HepG2 (cell line): Measurements from ENCODE around the gene HSD17B8. TPM values are rescaled to one million over a fixed set of nuclear protein-coding genes. Genes with fewer than 3 reads are reported as not detected.

Experiments used
- CEBPB ChIP-seq: IDR thresholded peaks from 2 replicates; pipeline ENCODE4 v1.6.1; 2011; ENCODE audit warnings: low read depth, low read length, improper control_type of control experiment, borderline replicate concordance
- HOXD1 ChIP-seq: sonication (generic); formaldehyde crosslinking; IDR thresholded peaks from 2 replicates; pipeline ENCODE4 v1.5.0; 2020; ENCODE audit warnings: missing genetic modification reagents
- POGZ ChIP-seq: sonication (generic); formaldehyde crosslinking; IDR thresholded peaks from 2 replicates; pipeline ENCODE4 v1.4.0; 2020; ENCODE audit warnings: mild to moderate bottlenecking, missing genetic modification reagents
- RARG ChIP-seq: sonication (generic); formaldehyde crosslinking; IDR thresholded peaks from 2 replicates; pipeline ENCODE4 v1.4.0; 2020; ENCODE audit warnings: low read depth, mild to moderate bottlenecking, missing genetic modification reagents
- ZFP36L1 ChIP-seq: sonication (generic); formaldehyde crosslinking; IDR thresholded peaks from 2 replicates; pipeline ENCODE4 v1.8.0; 2022; ENCODE audit warnings: mild to moderate bottlenecking, missing genetic modification reagents, moderate library complexity
- polyA plus RNA-seq, 8 experiments: library from polyadenylated mRNA; depleted of rRNA in 3 of 8; stranded (reverse) in 7 of 8; unstranded in 1 of 8; fragments of >200 nt; fragmentation: Illumina TruSeq in 4 of 8; extraction: Trizol in 4 of 8; gene quantifications; 2 replicates each; pipeline versions ENCODE4 v1.2.1 to v1.2.3, GENCODE V29; 2011 to 2016; ENCODE audit warnings: low read depth in 4 of 8, missing spikeins in 1 of 8, mixed read lengths in 1 of 8; ENCODE audit not compliant: insufficient read depth in 1 of 8
- total RNA-seq, 5 experiments: library from RNA; depleted of rRNA; stranded (reverse); fragments of >200 nt; fragmentation: Illumina TruSeq; extraction: Trizol; gene quantifications; 2 replicates each; pipeline ENCODE4 v1.2.3, GENCODE V29; 2016; ENCODE audit warnings: low read depth in 1 of 5
- TF ChIP-seq, protein P1 (sequence below), 2 experiments: sonication (generic) in 1 of 2; formaldehyde crosslinking in 1 of 2; IDR thresholded peaks; 2 replicates each; pipeline versions ENCODE4 v1.4.0 to v1.6.1; 2018 to 2020; ENCODE audit warnings: missing genetic modification reagents in 2 of 2, borderline replicate concordance in 1 of 2, low read depth in 1 of 2, mild to moderate bottlenecking in 1 of 2, missing biosample characterization in 1 of 2
- TF ChIP-seq, protein P2 (sequence below): sonication (generic); formaldehyde crosslinking; conservative IDR thresholded peaks from 2 replicates; pipeline ENCODE4 v1.4.0; 2020; ENCODE audit warnings: mild to moderate bottlenecking, missing genetic modification reagents, moderate library complexity
- TF ChIP-seq, protein P3 (sequence below): sonication (generic); formaldehyde crosslinking; IDR thresholded peaks from one replicate; pipeline ENCODE4 v1.5.1; 2020; ENCODE audit warnings: mild to moderate bottlenecking, missing genetic modification reagents; ENCODE audit errors: not compliant biosample characterization
- TF ChIP-seq, protein P4 (sequence below): sonication (generic); formaldehyde crosslinking; IDR thresholded peaks from 2 replicates; pipeline ENCODE4 v1.4.0; 2020; ENCODE audit warnings: missing genetic modification reagents
- TF ChIP-seq, protein P5 (sequence below): sonication (generic); formaldehyde crosslinking; IDR thresholded peaks from 2 replicates; pipeline ENCODE4 v1.4.0; 2020; ENCODE audit warnings: mild to moderate bottlenecking, missing genetic modification reagents

Gene HSD17B8
- total and polyA plus RNA-seq, 2 of the 13 experiments (the other 11 are each of a cell fraction or from before 2014, with no cell fraction given), result 12.6 to 20.1 TPM

DNA sequence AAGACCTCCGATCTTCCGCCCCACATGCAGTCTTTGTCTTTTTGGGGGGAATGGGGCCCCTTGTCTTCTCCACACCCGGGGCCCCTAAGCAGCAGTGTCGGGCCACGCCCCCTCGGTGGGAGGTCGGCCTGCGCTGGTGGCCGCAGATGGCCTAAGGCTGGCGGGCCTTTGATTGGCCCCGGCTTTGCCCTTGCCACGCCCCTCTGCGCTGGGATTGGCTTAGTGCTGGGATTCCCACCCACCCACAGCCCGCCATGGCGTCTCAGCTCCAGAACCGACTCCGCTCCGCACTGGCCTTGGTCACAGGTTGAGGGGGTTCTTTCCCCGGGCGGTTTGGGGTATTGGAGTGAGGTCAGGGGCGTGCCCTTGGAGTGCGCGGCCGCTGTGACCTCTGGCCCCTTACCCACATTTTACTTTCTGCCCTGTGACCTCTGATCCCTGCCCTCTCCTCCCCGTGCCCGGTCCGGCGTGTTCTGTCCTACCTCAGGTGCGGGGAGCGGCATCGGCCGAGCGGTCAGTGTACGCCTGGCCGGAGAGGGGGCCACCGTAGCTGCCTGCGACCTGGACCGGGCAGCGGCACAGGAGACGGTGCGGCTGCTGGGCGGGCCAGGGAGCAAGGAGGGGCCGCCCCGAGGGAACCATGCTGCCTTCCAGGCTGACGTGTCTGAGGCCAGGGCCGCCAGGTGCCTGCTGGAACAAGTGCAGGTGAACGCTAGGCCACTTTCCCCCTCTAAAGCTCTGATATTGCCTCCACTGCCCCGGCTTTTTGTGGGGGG lies at the start of gene HSD17B8 (continued):
- TF ChIP-seq, protein P1, sequence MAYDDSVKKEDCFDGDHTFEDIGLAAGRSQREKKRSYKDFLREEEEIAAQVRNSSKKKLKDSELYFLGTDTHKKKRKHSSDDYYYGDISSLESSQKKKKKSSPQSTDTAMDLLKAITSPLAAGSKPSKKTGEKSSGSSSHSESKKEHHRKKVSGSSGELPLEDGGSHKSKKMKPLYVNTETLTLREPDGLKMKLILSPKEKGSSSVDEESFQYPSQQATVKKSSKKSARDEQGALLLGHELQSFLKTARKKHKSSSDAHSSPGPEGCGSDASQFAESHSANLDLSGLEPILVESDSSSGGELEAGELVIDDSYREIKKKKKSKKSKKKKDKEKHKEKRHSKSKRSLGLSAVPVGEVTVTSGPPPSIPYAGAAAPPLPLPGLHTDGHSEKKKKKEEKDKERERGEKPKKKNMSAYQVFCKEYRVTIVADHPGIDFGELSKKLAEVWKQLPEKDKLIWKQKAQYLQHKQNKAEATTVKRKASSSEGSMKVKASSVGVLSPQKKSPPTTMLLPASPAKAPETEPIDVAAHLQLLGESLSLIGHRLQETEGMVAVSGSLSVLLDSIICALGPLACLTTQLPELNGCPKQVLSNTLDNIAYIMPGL (CRISPR knock-in tag; IDR thresholded peaks at IDR 0.05; ENCODE audit: borderline replicate concordance in 1 of 2, low read depth in 1 of 2), result peak; percentile 34 to 77; a peak in 3 of 4 replicates
- TF ChIP-seq CEBPB (no peak), ZFP36L1 (CRISPR knock-in tag) (peak; percentile 67; the same call in 1 of the 2 replicates), POGZ (CRISPR knock-in tag) (peak; percentile 76), RARG (peak; percentile 88; the same call in 1 of the 2 replicates), HOXD1 (CRISPR knock-in tag) (peak; percentile 69; the same call in 1 of the 2 replicates)
- TF ChIP-seq, protein P2, sequence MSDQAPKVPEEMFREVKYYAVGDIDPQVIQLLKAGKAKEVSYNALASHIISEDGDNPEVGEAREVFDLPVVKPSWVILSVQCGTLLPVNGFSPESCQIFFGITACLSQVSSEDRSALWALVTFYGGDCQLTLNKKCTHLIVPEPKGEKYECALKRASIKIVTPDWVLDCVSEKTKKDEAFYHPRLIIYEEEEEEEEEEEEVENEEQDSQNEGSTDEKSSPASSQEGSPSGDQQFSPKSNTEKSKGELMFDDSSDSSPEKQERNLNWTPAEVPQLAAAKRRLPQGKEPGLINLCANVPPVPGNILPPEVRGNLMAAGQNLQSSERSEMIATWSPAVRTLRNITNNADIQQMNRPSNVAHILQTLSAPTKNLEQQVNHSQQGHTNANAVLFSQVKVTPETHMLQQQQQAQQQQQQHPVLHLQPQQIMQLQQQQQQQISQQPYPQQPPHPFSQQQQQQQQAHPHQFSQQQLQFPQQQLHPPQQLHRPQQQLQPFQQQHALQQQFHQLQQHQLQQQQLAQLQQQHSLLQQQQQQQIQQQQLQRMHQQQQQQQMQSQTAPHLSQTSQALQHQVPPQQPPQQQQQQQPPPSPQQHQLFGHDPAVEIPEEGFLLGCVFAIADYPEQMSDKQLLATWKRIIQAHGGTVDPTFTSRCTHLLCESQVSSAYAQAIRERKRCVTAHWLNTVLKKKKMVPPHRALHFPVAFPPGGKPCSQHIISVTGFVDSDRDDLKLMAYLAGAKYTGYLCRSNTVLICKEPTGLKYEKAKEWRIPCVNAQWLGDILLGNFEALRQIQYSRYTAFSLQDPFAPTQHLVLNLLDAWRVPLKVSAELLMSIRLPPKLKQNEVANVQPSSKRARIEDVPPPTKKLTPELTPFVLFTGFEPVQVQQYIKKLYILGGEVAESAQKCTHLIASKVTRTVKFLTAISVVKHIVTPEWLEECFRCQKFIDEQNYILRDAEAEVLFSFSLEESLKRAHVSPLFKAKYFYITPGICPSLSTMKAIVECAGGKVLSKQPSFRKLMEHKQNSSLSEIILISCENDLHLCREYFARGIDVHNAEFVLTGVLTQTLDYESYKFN (CRISPR knock-in tag), result peak; percentile 72
- TF ChIP-seq, protein P3, sequence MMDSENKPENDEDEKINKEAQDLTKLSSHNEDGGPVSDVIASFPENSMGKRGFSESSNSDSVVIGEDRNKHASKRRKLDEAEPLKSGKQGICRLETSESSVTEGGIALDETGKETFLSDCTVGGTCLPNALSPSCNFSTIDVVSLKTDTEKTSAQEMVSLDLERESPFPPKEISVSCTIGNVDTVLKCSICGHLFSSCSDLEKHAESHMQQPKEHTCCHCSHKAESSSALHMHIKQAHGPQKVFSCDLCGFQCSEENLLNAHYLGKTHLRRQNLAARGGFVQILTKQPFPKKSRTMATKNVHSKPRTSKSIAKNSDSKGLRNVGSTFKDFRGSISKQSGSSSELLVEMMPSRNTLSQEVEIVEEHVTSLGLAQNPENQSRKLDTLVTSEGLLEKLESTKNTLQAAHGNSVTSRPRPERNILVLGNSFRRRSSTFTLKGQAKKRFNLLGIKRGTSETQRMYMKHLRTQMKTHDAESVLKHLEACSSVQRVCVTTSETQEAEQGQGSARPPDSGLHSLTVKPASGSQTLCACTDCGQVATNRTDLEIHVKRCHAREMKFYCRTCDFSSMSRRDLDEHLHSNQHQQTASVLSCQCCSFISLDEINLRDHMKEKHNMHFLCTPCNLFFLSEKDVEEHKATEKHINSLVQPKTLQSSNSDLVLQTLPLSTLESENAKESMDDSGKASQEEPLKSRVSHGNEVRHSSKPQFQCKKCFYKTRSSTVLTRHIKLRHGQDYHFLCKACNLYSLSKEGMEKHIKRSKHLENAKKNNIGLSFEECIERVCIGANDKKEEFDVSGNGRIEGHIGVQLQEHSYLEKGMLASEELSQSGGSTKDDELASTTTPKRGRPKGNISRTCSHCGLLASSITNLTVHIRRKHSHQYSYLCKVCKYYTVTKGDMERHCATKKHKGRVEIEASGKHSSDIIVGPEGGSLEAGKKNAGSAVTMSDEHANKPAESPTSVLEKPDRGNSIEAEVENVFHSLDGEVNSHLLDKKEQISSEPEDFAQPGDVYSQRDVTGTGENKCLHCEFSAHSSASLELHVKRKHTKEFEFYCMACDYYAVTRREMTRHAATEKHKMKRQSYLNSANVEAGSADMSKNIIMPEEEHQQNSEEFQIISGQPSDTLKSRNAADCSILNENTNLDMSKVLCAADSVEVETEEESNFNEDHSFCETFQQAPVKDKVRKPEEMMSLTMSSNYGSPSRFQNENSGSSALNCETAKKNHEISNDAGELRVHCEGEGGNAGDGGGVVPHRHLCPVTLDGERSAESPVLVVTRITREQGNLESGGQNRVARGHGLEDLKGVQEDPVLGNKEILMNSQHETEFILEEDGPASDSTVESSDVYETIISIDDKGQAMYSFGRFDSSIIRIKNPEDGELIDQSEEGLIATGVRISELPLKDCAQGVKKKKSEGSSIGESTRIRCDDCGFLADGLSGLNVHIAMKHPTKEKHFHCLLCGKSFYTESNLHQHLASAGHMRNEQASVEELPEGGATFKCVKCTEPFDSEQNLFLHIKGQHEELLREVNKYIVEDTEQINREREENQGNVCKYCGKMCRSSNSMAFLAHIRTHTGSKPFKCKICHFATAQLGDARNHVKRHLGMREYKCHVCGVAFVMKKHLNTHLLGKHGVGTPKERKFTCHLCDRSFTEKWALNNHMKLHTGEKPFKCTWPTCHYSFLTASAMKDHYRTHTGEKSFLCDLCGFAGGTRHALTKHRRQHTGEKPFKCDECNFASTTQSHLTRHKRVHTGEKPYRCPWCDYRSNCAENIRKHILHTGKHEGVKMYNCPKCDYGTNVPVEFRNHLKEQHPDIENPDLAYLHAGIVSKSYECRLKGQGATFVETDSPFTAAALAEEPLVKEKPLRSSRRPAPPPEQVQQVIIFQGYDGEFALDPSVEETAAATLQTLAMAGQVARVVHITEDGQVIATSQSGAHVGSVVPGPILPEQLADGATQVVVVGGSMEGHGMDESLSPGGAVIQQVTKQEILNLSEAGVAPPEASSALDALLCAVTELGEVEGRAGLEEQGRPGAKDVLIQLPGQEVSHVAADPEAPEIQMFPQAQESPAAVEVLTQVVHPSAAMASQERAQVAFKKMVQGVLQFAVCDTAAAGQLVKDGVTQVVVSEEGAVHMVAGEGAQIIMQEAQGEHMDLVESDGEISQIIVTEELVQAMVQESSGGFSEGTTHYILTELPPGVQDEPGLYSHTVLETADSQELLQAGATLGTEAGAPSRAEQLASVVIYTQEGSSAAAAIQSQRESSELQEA, result peak; percentile 48
- TF ChIP-seq, protein P4, sequence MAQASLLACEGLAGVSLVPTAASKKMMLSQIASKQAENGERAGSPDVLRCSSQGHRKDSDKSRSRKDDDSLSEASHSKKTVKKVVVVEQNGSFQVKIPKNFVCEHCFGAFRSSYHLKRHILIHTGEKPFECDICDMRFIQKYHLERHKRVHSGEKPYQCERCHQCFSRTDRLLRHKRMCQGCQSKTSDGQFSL, result peak; percentile 83; the same call in 1 of the 2 replicates
- TF ChIP-seq, protein P5, sequence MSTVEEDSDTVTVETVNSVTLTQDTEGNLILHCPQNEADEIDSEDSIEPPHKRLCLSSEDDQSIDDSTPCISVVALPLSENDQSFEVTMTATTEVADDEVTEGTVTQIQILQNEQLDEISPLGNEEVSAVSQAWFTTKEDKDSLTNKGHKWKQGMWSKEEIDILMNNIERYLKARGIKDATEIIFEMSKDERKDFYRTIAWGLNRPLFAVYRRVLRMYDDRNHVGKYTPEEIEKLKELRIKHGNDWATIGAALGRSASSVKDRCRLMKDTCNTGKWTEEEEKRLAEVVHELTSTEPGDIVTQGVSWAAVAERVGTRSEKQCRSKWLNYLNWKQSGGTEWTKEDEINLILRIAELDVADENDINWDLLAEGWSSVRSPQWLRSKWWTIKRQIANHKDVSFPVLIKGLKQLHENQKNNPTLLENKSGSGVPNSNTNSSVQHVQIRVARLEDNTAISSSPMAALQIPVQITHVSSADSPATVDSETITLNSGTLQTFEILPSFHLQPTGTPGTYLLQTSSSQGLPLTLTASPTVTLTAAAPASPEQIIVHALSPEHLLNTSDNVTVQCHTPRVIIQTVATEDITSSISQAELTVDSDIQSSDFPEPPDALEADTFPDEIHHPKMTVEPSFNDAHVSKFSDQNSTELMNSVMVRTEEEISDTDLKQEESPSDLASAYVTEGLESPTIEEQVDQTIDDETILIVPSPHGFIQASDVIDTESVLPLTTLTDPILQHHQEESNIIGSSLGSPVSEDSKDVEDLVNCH, result 0 out of 2 replicates have a peak, but pooled peaks have one; percentile 57
